ENCODE results near the gene SUPT4H1. TPM values are rescaled to one million over a fixed set of nuclear protein-coding genes. Genes with fewer than 3 reads are reported as not detected.
A peak's percentile ranks its signal among the peaks of the same experiment; 100 is the strongest.

Gene SUPT4H1
- polyA plus RNA-seq, 3 donors = 142 to 156 (median 148) TPM

GRCh38 chr17:58331815-58332777 lies 19.9 kb downstream of the SUPT4H1 start:
- DNase-seq (ENCODE audit: low read depth in 3 of 3, low spot score in 2 of 3) = no peak

- DNase-seq (ENCODE audit: low read depth in 3 of 3, low spot score in 2 of 3) = no peak
Measured at GRCh38 chr17:58330997-58331814, 20.8 kb downstream of the SUPT4H1 start.

- DNase-seq (ENCODE audit: low read depth in 3 of 3, low spot score in 2 of 3) = no peak
Measured at GRCh38 chr17:58330538-58330996, 21.4 kb downstream of the SUPT4H1 start.

- no peak for DNase-seq (ENCODE audit: low read depth in 3 of 3, low spot score in 2 of 3)
Measured at GRCh38 chr17:58329810-58330537, 22.0 kb downstream of the SUPT4H1 start.

GRCh38 chr17:58329035-58329809 lies 22.8 kb downstream of the SUPT4H1 start:
- no peak for DNase-seq (ENCODE audit: low read depth in 3 of 3, low spot score in 2 of 3)

- DNase-seq (ENCODE audit: low read depth in 3 of 3, low spot score in 2 of 3) = no peak
Measured at GRCh38 chr17:58328195-58329034, 23.6 kb downstream of the SUPT4H1 start, which contains the start of gene TSPOAP1. TSS of gene TSPOAP1 (minus strand) at chr17:58328795. CDS start at chr17:58327920, 875 bp downstream.

GRCh38 chr17:58327363-58328194 lies 24.4 kb downstream of the SUPT4H1 start:
- no peak for DNase-seq (ENCODE audit: low read depth in 3 of 3, low spot score in 2 of 3)

GRCh38 chr17:58326609-58327362 lies 25.2 kb downstream of the SUPT4H1 start:
- DNase-seq (ENCODE audit: low read depth in 3 of 3, low spot score in 2 of 3) = no peak

- no peak for DNase-seq (ENCODE audit: low read depth in 3 of 3, low spot score in 2 of 3)
Measured at GRCh38 chr17:58325976-58326468, 26.0 kb downstream of the SUPT4H1 start.

- DNase-seq (ENCODE audit: low read depth in 3 of 3, low spot score in 2 of 3) = no peak
Measured at GRCh38 chr17:58325289-58325726, 26.7 kb downstream of the SUPT4H1 start.

- peak in 1 of 3 donors; percentile 47 for DNase-seq (ENCODE audit: low read depth in 3 of 3, low spot score in 2 of 3)
Measured at GRCh38 chr17:58324409-58325288, 27.4 kb downstream of the SUPT4H1 start.

GRCh38 chr17:58324056-58324408 lies 28.0 kb downstream of the SUPT4H1 start:
- no peak for DNase-seq (ENCODE audit: low read depth in 3 of 3, low spot score in 2 of 3)

- DNase-seq (ENCODE audit: low read depth in 3 of 3, low spot score in 2 of 3) = no peak
Measured at GRCh38 chr17:58323366-58324055, 28.5 kb downstream of the SUPT4H1 start.

- no peak for DNase-seq (ENCODE audit: low read depth in 3 of 3, low spot score in 2 of 3)
Measured at GRCh38 chr17:58322581-58323185, 29.3 kb downstream of the SUPT4H1 start.
